VCaP (cell line): Measurements from ENCODE around the gene FUZ.

Experiments used
- H3K27ac ChIP-seq: fragments of 450-650 bp; 2 replicates; pipeline ENCODE4 v1.5.1; 2017
- CTCF ChIP-seq: fragments of 450-650 bp; conservative IDR thresholded peaks from 2 replicates; pipeline ENCODE4 v1.5.1; 2017; ENCODE audit warnings: mild to moderate bottlenecking, moderate library complexity

FUZ gene

GRCh38 chr19:49812997-49813861 lies at the start of gene FUZ:
Gene FUZ (minus strand): TSS chr19:49813292. CDS start chr19:49813106, 186 bp downstream.
- H3K27ac ChIP-seq = peak within 1 kb of the TSS; percentile 84
- TF ChIP-seq CTCF = no peak

- peak; percentile 67 for TF ChIP-seq CTCF
- H3K27ac ChIP-seq = no peak overlapping the region
These were observed 49.5 kb upstream of the FUZ start for GRCh38 chr19:49862391-49863253.

GRCh38 chr19:49861541-49862378 lies 48.7 kb upstream of the FUZ start:
- TF ChIP-seq CTCF = no peak
- no peak overlapping the region; the same call in 1 of the 2 replicates for H3K27ac ChIP-seq

- TF ChIP-seq CTCF = no peak
- H3K27ac ChIP-seq = peak overlapping the region; percentile 23
These were observed 48.0 kb upstream of the FUZ start for GRCh38 chr19:49861107-49861506.

- no peak for TF ChIP-seq CTCF
- peak overlapping the region; percentile 23 for H3K27ac ChIP-seq
These were observed 47.4 kb upstream of the FUZ start for GRCh38 chr19:49860336-49861102.

GRCh38 chr19:49859682-49860335 lies 46.7 kb upstream of the FUZ start:
- TF ChIP-seq CTCF = no peak
- peak overlapping the region; percentile 23; the same call in 1 of the 2 replicates for H3K27ac ChIP-seq
